Measurements from ENCODE around the gene TXNL1.

Gene TXNL1

GRCh38 chr18:56569416-56569815 is 69.0 kb downstream of the TXNL1 start:
- DNase-seq (ENCODE audit: low read depth), result no peak

GRCh38 chr18:56568986-56569385 is 69.4 kb downstream of the TXNL1 start:
- no peak for DNase-seq (ENCODE audit: low read depth)

DNA sequence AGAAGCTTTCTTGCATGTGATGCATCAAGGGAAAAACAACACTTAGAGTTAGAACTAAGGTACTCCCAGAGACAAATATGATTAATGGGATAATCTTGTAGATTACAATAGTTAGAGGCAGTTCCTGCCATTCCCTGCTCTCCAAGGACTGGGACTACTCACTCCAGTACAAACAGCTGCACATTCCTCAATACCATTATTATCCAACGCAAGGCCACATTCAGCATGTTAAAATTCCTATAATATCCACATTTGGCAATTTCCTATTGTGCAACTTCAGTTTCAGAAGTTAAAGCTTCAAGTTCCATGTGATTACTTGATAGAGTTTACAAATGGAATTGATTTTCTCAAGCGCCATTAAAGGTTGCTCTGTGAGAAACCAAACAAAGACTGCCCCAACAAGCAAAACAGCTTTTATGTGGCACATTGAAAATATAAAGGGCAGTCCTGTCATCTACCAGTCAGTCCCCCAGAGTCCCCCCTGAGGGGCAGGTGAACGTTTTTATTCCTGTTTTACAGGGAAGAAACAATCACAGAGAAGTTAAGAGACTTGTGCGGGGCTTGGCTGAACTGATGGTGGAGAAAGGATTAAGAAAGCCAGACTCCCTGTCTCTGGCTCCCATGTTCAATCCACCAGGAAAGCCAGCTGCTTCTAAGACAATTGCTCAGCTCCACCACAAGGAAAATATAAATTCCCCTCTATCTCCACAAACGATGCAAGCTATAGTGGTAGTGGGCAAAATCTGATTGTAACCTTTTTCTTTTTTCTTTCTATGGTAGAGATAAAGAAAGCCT is 72.6 kb downstream of the TXNL1 start:
- DNase-seq (ENCODE audit: low read depth), result no peak

- DNase-seq (ENCODE audit: low read depth), result no peak
Measured at GRCh38 chr18:56565046-56565445, 73.3 kb downstream of the TXNL1 start.

DNA sequence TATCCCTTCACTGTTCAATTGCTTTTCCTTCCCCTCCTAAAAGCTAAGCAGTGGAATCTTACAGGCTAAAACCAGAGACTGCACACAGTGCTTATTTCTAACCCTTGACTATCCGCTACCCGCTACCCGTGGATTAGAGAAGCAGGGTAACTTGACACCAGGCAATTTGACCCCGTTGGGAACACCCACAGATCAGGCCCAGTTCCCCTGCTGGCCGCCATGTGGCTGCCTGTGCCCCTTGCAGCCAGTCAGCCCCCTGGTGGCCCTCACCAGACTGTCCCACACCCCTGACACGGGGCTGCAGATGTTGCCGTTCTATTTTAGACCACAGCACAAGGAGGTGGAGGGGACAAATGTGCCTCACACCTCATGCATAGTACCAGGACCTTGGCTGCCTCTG is 74.8 kb downstream of the TXNL1 start:
- no peak for DNase-seq (ENCODE audit: low read depth)

DNA sequence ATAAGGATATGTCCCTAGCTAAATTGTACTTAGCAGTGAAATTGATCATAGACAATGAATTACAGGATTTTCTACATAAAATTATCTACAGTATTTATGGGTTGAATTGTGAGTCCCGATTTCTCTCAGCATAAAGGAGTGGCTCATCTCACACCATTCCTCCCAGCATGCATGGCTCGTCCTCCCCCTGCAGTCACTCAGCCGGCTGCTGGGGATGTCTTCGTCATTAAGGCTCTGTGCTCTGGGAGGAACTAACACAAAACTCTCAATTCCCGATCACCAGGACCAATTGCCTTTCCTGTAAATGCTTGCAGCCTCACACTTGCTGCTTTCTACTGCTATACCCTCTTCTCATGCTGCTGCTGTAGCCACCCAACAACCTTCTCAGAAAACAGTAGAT is 75.9 kb downstream of the TXNL1 start:
- DNase-seq (ENCODE audit: low read depth), result no peak

GRCh38 chr18:56560992-56561391 is 77.4 kb downstream of the TXNL1 start:
- no peak for DNase-seq (ENCODE audit: low read depth)

DNA sequence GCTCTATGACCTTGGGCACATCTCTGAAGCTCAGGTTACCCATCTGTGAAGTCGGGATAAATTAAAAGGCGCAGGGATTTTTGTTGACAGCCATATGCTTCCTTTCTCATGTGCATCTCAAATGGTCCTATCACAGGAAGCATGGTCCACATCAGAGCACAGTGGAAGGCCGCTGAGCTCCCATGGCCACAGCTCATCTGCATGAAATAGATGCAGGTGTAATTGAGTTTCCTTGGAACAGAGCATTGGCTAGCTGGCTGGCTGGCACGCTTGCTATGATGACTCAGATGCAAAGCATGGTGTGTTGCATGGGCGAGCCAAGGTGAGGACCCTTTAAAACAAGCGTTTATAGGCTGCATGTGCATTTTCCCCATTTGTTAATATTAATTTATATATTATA is 79.3 kb downstream of the TXNL1 start:
- no peak for DNase-seq (ENCODE audit: low read depth)

- DNase-seq (ENCODE audit: low read depth), result no peak
Measured at GRCh38 chr18:56556907-56557306, 81.5 kb downstream of the TXNL1 start.

- DNase-seq (ENCODE audit: low read depth), result no peak
Measured at GRCh38 chr18:56550121-56550520, 88.3 kb downstream of the TXNL1 start.
